Spleen (tissue), 11 donors: ENCODE data around the gene SPTBN1. TPM values are rescaled to one million over a fixed set of nuclear protein-coding genes. Genes with fewer than 3 reads are reported as not detected.
A peak's percentile ranks its signal among the peaks of the same experiment; 100 is the strongest.

ENCODE experiments used
- DNase-seq: peaks from one replicate; pipeline ENCODE4 v3.0.0-alpha.2; 2020
- H3K27ac ChIP-seq, 8 donors: fragments of 200-600 bp; sonication (generic) in 7 of 8; 1 replicate in 4 of 8; 2 replicates in 4 of 8; pipeline versions ENCODE4 v1.5.0 to v1.8.0; 2016 to 2021; ENCODE audit warnings: inconsistent platforms in 4 of 8, mild to moderate bottlenecking in 4 of 8, moderate library complexity in 1 of 8
- H3K27me3 ChIP-seq, 7 donors: fragments of 200-600 bp; sonication (generic) in 6 of 7; replicated peaks in 1 of 7; 1 replicate in 4 of 7; 2 replicates in 3 of 7; pipeline versions ENCODE4 v1.5.0 to v1.8.0; 2016 to 2021; ENCODE audit warnings: inconsistent platforms in 3 of 7, mild to moderate bottlenecking in 1 of 7
- H3K36me3 ChIP-seq, 6 donors: fragments of 200-600 bp; sonication (generic) in 5 of 6; 1 replicate in 4 of 6; 2 replicates in 2 of 6; pipeline versions ENCODE4 v1.5.0 to v1.8.0; 2016 to 2021; ENCODE audit warnings: inconsistent platforms in 2 of 6
- H3K4me1 ChIP-seq, 6 donors: fragments of 200-600 bp; sonication (generic) in 5 of 6; 1 replicate in 3 of 6; 2 replicates in 3 of 6; pipeline versions ENCODE4 v1.5.0 to v1.8.0; 2016 to 2021; ENCODE audit warnings: inconsistent platforms in 3 of 6
- H3K4me3 ChIP-seq, 8 donors: fragments of 200-600 bp; sonication (generic) in 7 of 8; 1 replicate in 4 of 8; 2 replicates in 4 of 8; pipeline versions ENCODE4 v1.5.0 to v1.8.0; 2016 to 2021; ENCODE audit warnings: inconsistent platforms in 4 of 8, mild to moderate bottlenecking in 4 of 8, moderate library complexity in 2 of 8
- H3K9me3 ChIP-seq, 8 donors: fragments of 200-600 bp; sonication (generic) in 7 of 8; 1 replicate in 4 of 8; 2 replicates in 4 of 8; pipeline versions ENCODE4 v1.5.0 to v1.8.0; 2016 to 2021; ENCODE audit warnings: inconsistent platforms in 4 of 8
- POLR2A ChIP-seq, 3 donors: fragments of 450-650 bp; IDR thresholded peaks; one replicate each; pipeline ENCODE4 v1.5.1; 2017; ENCODE audit warnings: antibody characterized with exemption in 3 of 3, mild to moderate bottlenecking in 1 of 3
- POLR2AphosphoS5 ChIP-seq, 3 donors: sonication (generic); formaldehyde crosslinking; IDR thresholded peaks; one replicate each; pipeline ENCODE4 v1.5.1; 2017; ENCODE audit warnings: antibody characterized with exemption in 3 of 3
- WGBS, 5 donors: extraction: QIAGEN DNeasy Blood & Tissue Kit in 3 of 5; methylation state at CpG; one replicate each; pipeline versions ENCODE4 v1.1.5 to v1.1.7; 2013 to 2018; 5-methylcytosine and 5-hydroxymethylcytosine counted together
- intact Hi-C: fragments of 100-400 bp; cut with DNase I; formaldehyde crosslinking; loops from one replicate; pipeline ENCODE4 v1.15.0; 2023; ENCODE audit warnings: low total_unique reads
- polyA plus RNA-seq, 3 donors: library from polyadenylated mRNA; stranded (reverse); fragments of 200-250 nt; gene quantifications; one replicate each; pipeline ENCODE4 v1.2.1, GENCODE V29; 2013
- total RNA-seq, 7 donors: library from RNA; depleted of rRNA in 3 of 7; stranded (reverse); fragments of >200 nt in 3 of 7; fragmentation: NEBNext Ultra II Directional in 4 of 7; extraction: Animal tissue kit (Norgen Biotek cat#: 25700) in 4 of 7; gene quantifications; one replicate each; pipeline versions ENCODE4 v1.1.0 to v1.2.1, GENCODE V29; 2016 to 2021
- TF ChIP-seq, protein P1 (sequence below), 11 experiments: fragments of 200-600 bp in 7 of 11; fragments of 450-650 bp in 4 of 11; sonication (generic) in 4 of 11; IDR thresholded peaks in 8 of 11; conservative IDR thresholded peaks in 3 of 11; 1 replicate in 7 of 11; 2 replicates in 4 of 11; pipeline versions ENCODE4 v1.4.0 to v1.8.0; 2016 to 2021; ENCODE audit warnings: antibody characterized with exemption in 11 of 11, inconsistent platforms in 4 of 11, mild to moderate bottlenecking in 1 of 11
- donor health status: healthy with polysubstance abuse.
- donor health status: DM: no; HTN: no; CAD: no; lungs with moderate emphysema.
- donor health status: DM: no; HTN: no; CAD: no.
- donor health status: Bipolar disorder and iron deficiency.
- donor health status: healthy.
- donor health status: DM: no; HTN: no; CAD: no.
- donor health status: DM: yes; HTN: yes; CAD: no.

SPTBN1 gene
- total and polyA plus RNA-seq, 10 donors: 32.7 to 352 (median 269) TPM

DNA sequence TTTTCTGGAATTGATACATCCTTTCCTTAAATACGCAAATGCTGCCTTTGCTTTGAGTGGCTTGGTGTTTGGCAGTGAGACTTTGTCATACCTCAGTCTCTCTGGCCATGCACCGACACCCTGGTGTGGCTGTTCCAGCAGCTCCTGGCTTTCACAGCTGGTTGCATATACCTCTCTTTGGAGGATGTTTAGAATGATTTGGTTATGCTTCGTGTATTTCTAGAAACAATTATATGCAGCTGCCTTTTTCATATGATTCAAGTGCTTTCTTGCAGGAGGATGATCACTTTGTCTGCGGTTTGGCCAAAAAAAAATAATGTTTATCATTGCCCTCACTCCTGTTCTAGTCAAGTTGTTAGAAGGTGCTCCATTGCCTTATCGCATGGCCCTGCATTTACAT is 172.3 kb downstream of the SPTBN1 start:
- intact Hi-C loops: no loop called here
- no peak for DNase-seq
- H3K27ac ChIP-seq: peak overlapping the region in 1 of 8 donors; percentile 13
- 63 to 90% (median 79%) methylated on average over 5 of the region's 5 CpGs for WGBS, 5 donors
- no peaks in the 10 kb centered on the region for H3K27me3 ChIP-seq
- no peaks in the 10 kb centered on the region for H3K9me3 ChIP-seq
- peaks cover under 1 to 72% (median 28%) of the 10 kb centered on the region in 6 donors for H3K4me1 ChIP-seq
- no peak for TF ChIP-seq POLR2AphosphoS5 (IDR thresholded peaks at IDR 0.05)
- H3K36me3 ChIP-seq: peaks cover 0 to 100% (median 87%) of the 10 kb centered on the region in 6 donors
- no peak overlapping the region for H3K4me3 ChIP-seq

DNA sequence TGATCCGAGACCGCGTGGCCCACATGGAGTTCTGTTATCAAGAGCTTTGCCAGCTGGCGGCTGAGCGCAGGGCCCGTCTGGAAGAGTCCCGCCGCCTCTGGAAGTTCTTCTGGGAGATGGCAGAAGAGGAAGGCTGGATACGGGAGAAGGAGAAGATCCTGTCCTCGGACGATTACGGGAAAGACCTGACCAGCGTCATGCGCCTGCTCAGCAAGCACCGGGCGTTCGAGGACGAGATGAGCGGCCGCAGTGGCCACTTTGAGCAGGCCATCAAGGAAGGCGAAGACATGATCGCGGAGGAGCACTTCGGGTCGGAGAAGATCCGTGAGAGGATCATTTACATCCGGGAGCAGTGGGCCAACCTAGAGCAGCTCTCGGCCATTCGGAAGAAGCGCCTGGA is 172.8 kb downstream of the SPTBN1 start:
- no peak for DNase-seq

DNA sequence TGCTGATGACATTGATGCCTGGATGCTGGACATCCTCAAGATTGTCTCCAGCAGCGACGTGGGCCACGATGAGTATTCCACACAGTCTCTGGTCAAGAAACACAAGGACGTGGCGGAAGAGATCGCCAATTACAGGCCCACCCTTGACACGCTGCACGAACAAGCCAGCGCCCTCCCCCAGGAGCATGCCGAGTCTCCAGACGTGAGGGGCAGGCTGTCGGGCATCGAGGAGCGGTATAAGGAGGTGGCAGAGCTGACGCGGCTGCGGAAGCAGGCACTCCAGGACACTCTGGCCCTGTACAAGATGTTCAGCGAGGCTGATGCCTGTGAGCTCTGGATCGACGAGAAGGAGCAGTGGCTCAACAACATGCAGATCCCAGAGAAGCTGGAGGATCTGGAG is 173.3 kb downstream of the SPTBN1 start:
- Histone ChIP-seq H3K4me3 (no peak overlapping the region), H3K36me3 (peaks cover 0 to 100% (median 83%) of the 10 kb centered on the region in 6 donors), H3K4me1 (peaks cover 11 to 72% (median 37%) of the 10 kb centered on the region in 6 donors), H3K27me3 (no peaks in the 10 kb centered on the region), H3K9me3 (no peaks in the 10 kb centered on the region), H3K27ac (peak overlapping the region in 2 of 8 donors; percentile 86 to 90)
- DNase-seq: no peak
- intact Hi-C loops: no loop called here
- 94 to 97% (median 94%) methylated on average over 16 to 20 of the region's 20 CpGs for WGBS, 5 donors
- no peak for TF ChIP-seq POLR2A (IDR thresholded peaks at IDR 0.05)
- TF ChIP-seq, protein P1, sequence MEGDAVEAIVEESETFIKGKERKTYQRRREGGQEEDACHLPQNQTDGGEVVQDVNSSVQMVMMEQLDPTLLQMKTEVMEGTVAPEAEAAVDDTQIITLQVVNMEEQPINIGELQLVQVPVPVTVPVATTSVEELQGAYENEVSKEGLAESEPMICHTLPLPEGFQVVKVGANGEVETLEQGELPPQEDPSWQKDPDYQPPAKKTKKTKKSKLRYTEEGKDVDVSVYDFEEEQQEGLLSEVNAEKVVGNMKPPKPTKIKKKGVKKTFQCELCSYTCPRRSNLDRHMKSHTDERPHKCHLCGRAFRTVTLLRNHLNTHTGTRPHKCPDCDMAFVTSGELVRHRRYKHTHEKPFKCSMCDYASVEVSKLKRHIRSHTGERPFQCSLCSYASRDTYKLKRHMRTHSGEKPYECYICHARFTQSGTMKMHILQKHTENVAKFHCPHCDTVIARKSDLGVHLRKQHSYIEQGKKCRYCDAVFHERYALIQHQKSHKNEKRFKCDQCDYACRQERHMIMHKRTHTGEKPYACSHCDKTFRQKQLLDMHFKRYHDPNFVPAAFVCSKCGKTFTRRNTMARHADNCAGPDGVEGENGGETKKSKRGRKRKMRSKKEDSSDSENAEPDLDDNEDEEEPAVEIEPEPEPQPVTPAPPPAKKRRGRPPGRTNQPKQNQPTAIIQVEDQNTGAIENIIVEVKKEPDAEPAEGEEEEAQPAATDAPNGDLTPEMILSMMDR (IDR thresholded peaks at IDR 0.05 in 8 of 11, conservative IDR thresholded peaks at IDR 0.05 in 3 of 11): no peak
- peak in 1 of 3 donors; percentile 66 for TF ChIP-seq POLR2AphosphoS5 (IDR thresholded peaks at IDR 0.05)

More for the DNA sequence above, 172.8 kb downstream of the SPTBN1 start:
- Histone ChIP-seq H3K4me3 (no peak overlapping the region), H3K27me3 (no peaks in the 10 kb centered on the region), H3K9me3 (no peaks in the 10 kb centered on the region), H3K36me3 (peaks cover 0 to 100% (median 85%) of the 10 kb centered on the region in 6 donors), H3K27ac (peak overlapping the region in 1 of 8 donors; percentile 13), H3K4me1 (peaks cover 6 to 72% (median 33%) of the 10 kb centered on the region in 6 donors)
- intact Hi-C loops: no loop called here
- no peak for TF ChIP-seq POLR2A (IDR thresholded peaks at IDR 0.05)
- TF ChIP-seq POLR2AphosphoS5 (IDR thresholded peaks at IDR 0.05): peak in 1 of 3 donors; percentile 26
- 94 to 97% (median 96%) methylated on average over 30 of the region's 30 CpGs for WGBS, 5 donors

DNA sequence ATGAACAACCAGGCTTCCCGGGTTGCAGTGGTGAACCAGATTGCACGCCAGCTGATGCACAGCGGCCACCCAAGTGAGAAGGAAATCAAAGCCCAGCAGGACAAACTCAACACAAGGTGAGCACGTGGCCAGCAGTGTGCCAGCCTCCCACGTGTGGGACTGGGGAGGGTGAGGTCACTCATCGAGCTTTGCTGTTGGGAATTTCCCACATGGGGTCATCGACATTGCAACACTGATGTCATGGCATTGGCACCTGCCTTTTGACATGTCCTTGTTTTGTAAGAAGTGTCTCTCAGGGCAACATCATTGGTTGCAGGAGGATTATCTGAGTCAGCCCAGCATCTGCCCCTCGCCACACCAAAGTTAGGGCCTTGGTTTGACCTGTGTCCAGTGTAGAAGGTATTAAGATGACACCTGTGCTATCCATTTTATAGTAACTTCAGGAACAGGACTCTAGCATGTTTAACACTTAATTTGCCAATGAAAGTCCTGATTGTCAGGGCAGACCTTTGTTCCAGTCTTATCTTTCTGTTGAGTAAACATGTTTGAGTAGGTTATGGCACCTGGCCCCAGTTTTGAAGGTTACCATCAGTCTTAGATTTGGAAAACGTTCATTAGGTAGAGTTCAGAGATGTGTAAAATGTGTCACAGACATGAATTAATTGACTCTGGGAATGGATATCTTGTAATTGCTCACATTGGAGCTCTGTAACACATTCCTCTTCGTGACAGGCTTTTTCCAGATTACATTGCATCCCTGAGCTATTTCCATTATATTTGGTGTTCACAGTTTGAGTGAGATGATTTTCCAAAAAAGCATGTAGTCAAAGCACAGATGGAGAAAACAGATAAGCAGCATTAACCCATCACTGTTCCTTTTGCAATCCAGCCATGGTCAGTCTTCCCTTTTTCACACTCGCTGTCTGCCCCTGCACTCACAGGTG is 174.1 kb downstream of the SPTBN1 start:
- 60 to 73% (median 66%) methylated on average over 11 of the region's 11 CpGs for WGBS, 5 donors
- Histone ChIP-seq H3K9me3 (no peaks in the 10 kb centered on the region), H3K4me1 (peaks cover 15 to 72% (median 39%) of the 10 kb centered on the region in 6 donors), H3K36me3 (peaks cover 0 to 100% (median 80%) of the 10 kb centered on the region in 6 donors), H3K27ac (peak overlapping the region in 5 of 8 donors; percentile 6 to 90 (median 86)), H3K4me3 (no peak overlapping the region), H3K27me3 (no peaks in the 10 kb centered on the region)
- no peak for DNase-seq
- intact Hi-C loops: no loop called here
- TF ChIP-seq POLR2AphosphoS5 (IDR thresholded peaks at IDR 0.05): peak in 1 of 3 donors; percentile 40
- TF ChIP-seq, protein P1 (IDR thresholded peaks at IDR 0.05 in 8 of 11, conservative IDR thresholded peaks at IDR 0.05 in 3 of 11): no peak
